ENCODE measurements around the gene CDKN1B.
"Not testable (repeated sequence)": the region's sequence is repeated elsewhere in the genome, so short reads cannot be mapped to it uniquely, and the experiment has no call there.

Gene CDKN1B

DNA sequence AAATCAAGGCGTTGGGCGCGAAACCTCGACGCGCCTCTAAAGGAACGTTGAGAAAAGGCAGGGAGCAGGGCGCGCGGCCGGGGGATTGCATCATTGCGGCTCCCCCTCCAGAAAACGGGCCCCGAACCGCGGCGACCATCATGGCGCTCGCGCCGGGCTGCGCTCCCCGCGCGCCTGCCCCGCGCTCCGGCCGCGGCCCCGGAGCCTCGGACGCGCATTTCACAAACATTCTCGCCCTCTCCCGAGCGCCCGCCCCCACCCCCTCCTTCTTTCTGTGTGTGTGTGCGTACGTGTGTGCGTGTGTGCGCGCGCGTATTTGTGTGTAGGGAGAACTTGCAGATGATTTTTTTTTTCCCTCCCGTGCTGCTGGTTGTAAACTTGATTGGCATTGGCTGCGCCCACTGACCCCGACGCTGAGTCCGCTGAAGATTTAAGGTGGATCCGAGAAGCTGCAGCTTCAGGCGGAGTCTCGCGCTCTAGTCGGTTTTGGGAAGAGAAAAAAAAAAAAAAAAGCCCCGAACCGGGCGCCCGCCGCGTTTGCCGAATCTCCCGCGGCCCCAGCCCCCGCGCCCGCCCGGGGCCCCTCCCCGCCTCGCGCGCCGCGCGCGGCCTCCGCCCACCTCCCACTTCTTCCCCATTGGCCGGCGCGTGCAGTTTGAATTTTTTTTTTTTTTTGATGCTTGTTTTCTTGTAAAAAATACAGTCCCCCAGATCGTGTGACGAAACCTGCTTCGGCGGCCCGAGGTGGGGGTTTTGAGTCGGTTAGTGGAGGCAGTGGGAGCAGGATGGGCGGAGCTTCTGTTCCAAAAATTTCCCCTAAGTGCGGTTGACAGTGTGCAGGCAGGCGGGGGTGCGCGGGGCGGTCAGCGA, 8.2 kb downstream of the CDKN1B start:
- peak; percentile 90 for DNase-seq

DNA sequence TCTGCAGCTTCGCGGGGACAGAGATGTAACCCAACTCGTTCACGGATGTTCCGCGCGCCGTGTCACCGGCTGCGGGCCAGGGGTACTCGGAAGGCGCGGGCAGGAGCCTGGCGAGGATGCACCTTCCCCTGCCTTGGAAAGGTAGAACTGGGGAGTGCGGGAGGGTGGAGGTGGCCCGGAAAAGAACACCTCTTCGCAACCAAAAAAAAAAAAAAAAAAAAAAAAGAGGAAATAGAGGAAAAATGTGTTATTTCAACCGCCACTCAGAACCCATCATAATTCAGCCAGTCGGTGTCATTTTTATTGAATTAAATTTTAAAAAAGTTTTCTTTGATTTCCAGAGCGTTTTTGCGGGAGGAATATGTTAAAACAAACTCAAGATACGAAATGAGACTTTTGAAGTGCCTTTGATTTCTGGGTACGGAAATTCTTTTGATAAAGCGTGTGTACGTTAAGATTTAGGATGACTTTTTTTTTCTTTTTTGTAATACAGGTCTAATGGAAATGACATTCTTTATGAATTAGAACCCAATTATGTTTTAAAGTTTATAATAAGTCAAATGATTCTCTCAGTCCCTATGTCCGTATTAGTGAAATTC, 8.9 kb downstream of the CDKN1B start:
- DNase-seq, result no peak

DNA sequence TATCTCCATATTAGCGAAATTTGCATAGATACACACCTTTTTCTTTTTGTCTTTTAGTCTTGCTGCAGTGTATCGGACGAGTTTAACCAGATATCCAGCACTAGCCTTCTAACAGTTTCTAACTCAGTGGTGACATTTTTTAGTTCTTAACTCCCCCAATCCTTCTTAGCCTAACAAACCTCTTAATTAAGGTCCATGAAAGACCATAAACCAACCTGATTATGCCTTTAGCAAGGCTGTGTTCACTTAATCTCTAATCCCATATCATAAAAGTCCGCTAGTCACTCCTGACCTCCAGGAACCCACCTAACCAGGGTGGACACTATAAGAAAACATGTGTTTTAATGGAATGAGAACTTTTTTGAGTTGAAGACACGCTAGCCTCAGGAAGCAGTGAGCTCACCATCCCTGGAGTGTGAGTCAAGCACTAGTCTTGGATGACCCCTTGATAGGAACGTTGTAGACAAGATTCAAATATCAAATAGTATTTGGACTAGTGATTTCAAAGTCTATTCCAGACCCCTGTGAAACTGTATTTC, 9.5 kb downstream of the CDKN1B start:
- no peak for DNase-seq

DNA sequence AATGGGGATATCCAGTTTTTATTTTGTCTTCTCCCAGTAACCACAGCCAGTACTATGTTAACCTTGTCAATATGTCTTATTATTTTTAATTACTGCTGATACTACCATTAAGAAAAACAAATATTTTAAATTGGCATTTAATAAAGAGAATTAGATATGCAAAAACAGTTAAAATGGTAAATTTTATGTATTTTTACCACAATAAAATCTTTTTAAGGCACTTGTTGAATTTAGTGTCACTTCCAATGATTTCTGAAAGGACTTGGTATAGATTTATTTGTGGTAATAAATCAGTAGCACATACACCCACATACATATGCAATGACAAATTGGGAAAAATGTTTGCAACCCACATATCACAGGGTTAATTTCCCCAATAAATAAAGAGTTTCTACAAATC, 14.0 kb downstream of the CDKN1B start:
- no peak for DNase-seq

DNA sequence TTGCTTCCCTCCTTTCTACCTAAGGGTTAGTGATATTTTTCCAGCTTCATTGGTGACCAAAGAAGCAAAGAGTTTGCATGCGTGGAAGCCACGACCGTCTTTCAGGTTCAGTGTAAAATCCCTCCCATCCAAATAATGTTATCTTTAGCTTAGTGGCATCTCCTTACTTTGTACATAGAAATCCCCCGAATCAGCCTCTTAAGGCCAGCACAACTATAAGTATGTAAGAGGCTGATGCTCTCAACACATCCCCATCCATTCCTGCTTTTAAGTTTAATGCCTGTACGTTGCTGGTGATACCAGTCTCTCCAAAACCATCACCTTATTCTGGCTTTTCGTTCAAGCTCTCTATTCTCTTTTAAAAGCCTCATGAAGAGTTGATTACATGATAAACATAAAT, 14.6 kb downstream of the CDKN1B start:
- no peak for DNase-seq

DNA sequence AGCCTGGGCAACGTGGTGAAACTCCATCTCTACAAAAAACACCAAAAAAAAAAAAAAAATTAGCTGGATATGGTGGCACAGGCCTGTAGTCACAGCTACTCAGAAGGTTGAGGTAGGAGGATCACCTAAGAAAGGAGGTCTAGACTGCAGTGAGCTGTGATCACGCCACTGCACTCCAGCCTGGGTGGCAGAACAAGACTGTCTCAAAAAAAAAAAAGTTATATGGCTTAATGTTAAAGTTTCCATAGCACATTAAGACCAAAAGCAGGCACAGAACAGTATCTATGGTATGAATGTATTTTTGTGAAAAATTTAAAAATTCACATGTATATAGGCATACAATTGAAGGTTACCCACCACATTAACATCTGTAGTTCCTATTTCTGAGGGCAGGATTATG, 15.9 kb downstream of the CDKN1B start:
- no peak for DNase-seq

DNA sequence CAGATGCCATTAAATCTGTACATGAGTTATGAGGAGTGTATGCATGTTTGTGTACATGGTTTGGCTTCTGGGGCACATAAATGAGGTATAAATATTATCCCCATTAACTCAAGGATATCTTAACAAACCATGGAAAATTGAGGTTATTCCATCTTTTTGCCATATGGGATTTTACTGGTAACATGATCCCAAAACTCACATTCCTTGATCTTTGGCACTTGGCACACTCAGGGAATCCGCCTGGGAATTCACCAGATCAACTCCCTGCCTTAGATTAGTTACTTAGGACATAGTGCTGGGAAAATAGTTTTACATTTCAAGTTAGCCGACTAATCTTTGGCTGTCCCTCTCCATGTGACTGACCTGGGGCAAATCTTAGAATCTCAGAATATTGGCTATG, 16.9 kb downstream of the CDKN1B start:
- no peak for DNase-seq

DNA sequence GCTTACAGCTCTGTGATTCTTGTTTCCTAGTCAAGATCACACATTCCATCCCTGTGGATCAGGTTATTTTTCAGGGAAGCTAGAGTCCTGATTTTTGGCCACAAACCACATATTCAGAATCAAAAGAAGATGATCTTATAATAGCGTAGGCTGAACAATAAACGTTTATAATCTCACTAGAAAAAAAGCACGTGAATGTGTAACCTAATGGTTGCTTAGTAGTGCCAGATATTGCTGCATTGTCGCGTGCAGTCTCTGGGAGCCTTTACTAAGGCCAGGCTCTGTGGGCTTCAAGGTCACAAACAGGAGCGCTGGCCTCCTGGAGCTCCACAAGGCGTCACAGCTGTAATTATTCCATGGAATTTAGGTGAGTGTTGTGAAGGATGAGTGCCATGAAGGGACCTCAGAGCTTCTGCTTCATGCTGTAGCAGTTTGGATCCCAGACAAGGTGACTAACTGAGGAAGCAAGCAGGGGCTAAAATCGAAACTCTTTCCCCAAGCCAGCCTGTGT, 17.4 kb downstream of the CDKN1B start:
- no peak for DNase-seq

DNA sequence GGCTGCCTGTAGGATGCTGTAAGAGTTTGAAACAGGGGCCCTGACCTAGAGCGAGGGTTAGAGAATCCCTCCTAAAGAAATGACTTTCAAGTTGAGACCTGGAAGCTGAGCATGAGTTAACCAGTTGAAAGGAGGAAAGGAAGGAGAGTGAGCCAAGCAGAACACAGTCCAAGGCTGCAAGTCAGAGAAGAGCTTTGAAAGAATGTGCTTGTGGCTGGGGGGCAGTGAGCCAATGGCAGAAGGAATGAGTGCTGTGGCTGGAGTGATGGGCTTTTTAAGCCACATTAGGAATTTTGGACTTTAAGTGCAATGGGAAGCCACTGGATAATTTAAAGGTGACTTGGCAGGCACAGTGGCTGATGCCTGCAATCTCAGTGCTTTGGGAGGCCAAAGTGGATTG, 18.1 kb downstream of the CDKN1B start:
- DNase-seq, result no peak

DNA sequence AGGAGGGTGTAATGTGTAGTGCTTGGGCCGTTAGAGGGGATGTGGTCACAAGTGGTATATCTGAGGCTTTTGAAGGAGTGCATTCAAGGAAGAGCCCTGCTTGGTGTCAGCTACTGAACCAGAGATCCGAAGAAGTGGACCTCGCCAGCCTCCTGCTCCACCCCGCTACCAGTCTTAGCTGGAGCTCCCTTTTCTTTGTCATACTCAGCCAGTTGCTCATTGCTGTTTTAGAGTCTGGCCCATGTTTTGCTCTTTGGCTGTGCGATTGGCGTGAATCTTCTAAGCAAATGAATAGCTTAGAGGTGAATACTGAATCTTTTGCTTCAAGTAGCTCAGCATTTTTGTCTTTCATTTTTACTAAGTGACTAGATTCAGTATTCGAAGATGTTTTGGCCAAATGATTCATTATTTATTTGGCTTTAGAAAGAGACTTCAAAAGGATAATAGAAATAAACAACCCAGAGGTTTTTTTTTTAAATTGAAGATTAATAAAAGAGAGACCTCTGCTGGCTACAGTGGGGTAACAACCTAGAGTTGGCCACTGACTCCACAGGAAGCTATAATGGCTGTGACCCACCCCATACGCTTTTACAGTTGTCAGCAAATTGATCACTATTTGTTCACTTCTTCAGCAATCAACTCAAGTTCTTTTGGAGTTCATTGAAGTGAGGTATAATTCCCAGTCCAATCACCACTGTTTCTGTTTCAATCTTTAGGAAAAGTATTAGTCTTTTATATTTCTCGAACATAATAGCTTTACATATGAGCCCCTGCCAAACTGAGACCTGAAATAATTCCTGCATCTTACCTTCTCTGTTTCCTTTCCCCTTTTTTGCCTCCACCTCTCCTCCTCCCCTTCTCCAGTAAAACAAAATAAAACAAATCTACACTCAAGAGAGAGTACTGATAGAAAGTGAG, 19.9 kb downstream of the CDKN1B start:
- no peak for DNase-seq

DNA sequence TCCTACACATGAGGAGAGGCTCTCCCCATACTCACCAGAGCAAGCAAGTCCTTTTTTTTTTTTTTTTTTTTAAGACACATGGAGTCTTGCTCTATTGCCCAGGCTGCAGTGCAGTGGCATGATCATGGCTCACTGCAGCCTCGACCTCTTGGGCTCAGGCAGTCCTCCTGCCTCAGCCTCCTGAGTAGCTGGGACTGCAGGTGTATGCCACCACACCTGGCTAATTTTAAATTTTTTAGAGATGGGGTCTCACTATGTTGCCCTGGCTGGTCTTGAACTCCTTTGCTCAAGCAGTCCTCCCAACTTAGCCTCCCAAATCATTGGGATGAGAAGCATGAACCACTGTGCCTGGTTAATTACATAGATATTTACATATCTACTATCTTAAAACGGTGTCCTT, 21.0 kb downstream of the CDKN1B start:
- DNase-seq, result not testable (repeated sequence)

DNA sequence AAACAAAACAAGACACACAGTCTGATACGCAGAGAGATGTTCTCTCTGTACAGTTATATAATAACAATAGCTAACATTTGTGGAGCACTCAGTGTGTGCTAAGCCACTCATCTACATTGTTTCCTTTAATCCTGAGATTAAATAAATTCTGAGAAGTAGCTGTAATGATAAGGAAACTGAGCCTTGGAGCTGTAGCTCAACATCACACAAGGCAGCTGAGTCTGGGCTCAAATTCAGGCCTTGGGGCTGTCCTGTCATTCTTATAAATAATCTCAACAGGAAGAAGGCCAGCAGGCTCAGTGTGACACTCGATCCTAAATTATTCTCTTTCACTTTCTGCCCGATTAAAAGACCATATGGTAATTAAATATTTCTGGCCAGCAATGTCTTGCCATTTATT, 24.5 kb downstream of the CDKN1B start:
- no peak for DNase-seq

DNA sequence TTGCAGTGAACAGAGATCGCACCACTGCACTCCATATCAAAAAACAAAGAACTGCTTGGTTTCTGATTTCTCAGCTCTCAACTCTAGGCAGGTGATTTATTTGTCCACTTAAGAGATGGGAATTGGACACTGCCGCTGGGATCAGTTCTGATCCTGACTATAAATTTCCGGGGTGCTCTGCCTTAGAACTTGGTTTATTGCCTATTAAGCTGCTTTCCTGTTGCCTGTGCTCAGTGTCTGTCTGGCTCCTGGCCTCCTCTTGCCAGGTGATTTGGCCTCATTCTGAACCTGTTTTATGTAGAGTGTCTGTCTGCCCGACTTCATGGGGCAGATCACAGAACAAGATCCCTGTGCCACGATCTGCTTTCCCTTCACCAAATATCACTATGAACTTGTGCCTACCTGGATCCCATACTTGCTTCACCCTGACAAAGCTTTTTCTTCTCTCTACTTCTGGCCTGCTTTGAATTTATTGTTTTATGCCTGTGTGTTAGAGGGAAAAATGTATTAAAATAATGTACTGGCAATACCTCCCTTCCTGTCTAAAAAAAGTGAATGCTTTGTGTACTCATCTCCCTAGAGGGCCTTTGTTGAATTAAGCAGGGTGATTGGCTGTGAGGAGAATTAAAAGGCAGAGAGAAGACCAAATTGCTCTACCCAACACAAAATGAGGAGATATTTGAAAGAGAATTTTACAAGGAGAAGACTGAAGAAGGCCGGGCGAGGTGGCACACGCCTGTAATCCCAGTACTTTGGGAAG, 27.6 kb downstream of the CDKN1B start:
- no peak for DNase-seq

DNA sequence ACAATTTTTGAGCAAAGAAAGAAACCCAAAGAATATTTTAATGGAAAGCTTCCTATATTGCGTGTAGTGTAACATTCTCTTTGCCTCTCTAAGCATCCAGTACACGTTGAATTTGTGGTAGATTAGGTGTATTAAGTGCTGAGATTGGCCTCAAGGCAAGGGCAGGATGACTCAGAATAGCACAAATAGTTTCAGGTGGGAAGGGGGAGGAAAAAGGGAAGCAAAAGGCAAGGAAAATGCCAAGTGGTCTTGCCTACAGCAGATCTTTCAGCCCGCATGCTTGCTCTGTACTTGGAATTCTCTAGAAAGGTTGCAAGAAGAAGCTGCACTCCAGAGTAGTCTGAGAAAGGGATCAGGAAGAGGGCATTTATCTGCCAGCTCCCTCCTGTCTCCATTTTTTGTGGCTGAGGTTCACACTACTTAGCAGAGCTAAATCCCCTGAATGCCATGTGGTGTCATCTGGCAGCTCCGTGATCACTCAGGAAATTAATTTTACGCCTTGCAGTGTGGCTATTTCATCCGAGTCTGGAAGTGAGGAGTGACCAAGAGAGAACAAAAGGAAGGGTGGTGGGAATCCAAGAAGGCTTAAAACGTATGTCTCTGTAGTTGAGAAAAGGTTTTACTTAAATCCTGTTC, 28.5 kb downstream of the CDKN1B start:
- no peak for DNase-seq

DNA sequence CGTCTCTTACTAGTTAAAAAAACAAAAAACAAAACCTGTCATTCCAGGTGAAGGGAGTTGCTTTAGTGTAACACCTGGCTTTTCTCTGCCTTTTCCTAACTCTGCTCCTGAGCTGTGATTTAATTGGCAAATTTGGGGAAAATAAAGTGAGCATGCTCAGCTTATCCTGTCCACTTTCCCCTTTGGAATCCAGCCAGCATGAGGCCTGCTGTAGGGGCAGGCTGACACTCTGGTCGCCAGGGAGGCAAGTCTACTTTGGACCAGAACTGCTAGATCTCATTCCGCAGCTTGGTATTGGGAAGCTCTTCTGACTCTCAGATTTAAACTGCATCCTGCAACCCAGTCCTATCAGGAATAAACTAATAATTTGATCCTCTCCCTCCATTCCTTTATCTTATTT, 30.1 kb downstream of the CDKN1B start:
- no peak for DNase-seq

DNA sequence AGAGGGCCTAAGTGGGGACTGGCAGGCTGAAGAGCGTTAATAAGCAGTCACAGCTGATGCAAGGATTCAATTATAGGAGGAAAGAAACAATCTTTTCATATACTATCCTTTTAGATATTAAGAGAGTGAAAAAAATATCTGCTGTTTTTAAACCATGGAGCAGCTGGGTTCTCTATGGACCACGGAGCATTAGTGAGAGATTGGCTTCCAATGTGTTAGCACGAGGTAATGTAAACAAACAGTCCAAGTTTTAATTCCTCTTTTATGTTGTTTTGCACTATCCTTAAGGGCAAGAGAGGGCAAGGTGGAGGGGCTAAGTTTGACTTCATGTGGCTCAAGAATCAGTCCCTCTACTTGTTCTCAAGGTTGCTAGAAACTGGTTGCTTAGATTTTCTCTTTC, 30.9 kb downstream of the CDKN1B start:
- no peak for DNase-seq

DNA sequence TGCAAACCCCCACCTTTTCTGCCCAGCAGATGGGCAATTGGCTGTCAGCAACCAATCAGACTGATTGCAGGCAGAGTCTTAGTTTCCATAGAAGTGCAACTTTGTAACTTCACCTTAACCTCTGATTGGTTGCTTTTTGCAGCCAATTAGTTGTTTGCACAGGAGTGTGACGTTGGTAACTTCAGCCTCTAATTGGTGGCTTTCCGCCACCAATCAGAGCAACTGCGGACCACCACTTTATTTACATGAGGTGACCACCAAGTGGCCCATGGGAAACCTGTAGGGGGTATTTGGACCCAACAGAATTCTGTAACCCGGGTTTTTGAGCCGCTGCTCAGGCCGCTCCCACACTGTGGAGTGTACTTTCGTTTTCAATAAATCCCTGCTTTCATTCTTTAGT, 32.3 kb downstream of the CDKN1B start:
- DNase-seq, result no peak

DNA sequence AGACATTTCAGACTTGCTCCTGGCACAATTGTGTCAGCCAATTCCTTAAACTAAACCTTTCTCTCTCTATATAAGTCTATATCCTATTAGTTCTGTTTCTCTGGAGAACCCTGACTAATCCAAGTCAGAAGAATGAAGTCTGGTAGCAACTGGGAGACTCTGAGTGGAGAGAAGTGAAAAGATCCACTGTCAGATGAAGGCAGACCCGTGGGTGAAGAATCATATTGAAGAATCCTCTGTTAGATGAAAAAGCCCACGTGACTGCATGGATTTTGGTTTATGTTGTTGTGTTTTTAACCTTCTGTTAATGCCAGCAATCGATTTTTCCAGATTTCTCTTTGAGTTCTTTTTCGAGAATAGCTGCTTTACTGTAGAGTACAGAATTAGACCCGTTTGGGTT, 38.8 kb downstream of the CDKN1B start:
- DNase-seq, result no peak

DNA sequence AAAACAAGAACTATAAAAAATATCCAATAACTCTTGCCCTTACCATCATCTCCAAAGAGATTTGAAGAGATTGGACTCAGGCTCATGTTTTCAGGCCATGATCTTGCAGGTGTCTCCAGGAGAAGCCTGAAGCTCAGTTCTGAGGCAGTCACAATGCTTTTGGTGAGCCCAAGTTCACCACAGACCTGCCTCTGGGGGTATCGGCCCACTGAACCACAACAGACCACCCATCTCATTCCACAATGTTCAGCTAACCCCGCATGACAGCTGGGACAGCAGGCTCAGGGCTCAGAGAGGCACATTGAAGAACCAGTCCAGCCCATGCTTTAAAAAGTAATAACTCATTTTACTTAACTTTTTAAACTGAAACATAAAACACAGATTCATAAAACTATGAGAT, 40.0 kb downstream of the CDKN1B start:
- DNase-seq, result no peak

DNA sequence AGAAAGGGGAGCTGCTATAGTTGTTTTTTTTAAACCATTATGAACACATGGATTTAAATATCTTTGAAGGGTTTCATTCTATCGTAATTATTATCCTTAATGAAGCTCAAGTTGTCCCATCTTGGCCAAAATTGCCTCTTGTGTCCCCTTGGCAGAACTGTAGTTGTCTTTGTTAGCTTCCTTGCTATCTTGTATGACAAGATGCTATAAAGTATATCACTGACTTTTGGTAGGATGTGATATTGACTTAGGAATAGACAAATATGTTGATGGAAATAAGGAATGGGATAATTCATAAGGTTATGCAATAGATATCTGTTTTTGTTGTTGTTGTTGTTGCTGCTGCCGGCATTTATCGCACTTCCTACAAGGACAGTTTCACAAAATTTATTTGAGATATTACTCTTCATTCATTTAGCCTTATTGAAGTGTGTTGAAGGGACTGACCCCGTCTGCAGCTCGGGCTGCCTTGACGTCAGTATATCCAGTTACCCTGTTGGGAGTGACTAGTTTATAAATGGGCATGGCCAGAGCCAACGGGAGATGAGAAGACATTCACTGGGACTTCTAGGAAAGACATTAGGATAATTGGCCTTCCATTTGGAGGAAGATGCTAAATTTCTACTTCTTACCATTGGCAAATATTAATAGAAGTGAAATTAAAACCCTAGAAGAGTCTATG, 42.2 kb downstream of the CDKN1B start:
- DNase-seq, result no peak

DNA sequence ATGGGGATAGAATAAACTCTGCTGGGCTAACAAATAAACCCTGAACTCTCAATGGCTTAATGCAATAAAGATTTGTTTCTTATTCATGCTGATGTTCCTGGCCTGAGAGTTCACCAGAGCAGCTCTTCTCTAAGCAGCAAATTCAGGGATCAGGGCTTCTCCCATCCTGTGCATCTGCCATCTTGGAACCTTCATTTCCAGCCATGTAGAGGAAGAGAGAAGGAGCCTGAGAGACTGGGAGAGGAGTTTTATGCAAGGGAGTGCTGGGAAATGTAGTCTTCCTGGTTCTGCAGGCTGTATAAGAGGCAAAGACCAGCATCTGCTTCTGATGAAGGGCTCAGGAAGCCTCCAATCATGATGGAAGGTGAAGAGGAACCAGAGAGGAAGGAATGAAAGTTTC, 47.7 kb downstream of the CDKN1B start:
- no peak for DNase-seq

Data from NCI-H510A (cell line).